GM23338 (cell line): ENCODE results near the gene KIFBP. TPM values are rescaled to one million over a fixed set of nuclear protein-coding genes. Genes with fewer than 3 reads are reported as not detected.

Experiments
- ATAC-seq: fragments of 200-7000 bp; cut with Tn5 transposase; 3 replicates; pipeline ENCODE4 v1.9.1; 2020
- DNase-seq: peaks from one replicate; pipeline ENCODE4 v3.0.0-alpha.2; 2015; ENCODE audit warnings: low spot score
- H2AFZ ChIP-seq: fragments of 200-600 bp; sonication (generic); 2 replicates; pipeline ENCODE4 v1.8.0; 2016; ENCODE audit warnings: antibody characterized with exemption, mild to moderate bottlenecking, moderate library complexity
- H3F3A ChIP-seq: fragments of 200-600 bp; sonication (generic); replicated peaks from 2 replicates; pipeline ENCODE4 v1.8.0; 2017; ENCODE audit warnings: antibody characterized with exemption, mixed run types, low read depth
- H3K27ac ChIP-seq: fragments of 200-600 bp; sonication (generic); 2 replicates; pipeline ENCODE4 v1.6.1; 2016; ENCODE audit warnings: low read depth
- H3K27me3 ChIP-seq: fragments of 200-600 bp; sonication (generic); 2 replicates; pipeline ENCODE4 v1.8.0; 2016; ENCODE audit warnings: mild to moderate bottlenecking, mixed run types, moderate library complexity; ENCODE audit not compliant: insufficient read depth
- H3K36me3 ChIP-seq: fragments of 200-600 bp; sonication (generic); 2 replicates; pipeline ENCODE4 v1.8.0; 2016; ENCODE audit warnings: mild to moderate bottlenecking; ENCODE audit not compliant: insufficient read depth
- H3K4me1 ChIP-seq: fragments of 200-600 bp; sonication (generic); 2 replicates; pipeline ENCODE4 v1.8.0; 2016; ENCODE audit warnings: mild to moderate bottlenecking, moderate library complexity; ENCODE audit not compliant: insufficient read depth
- H3K4me2 ChIP-seq: fragments of 200-600 bp; sonication (generic); 2 replicates; pipeline ENCODE4 v1.7.1; 2017; ENCODE audit warnings: mixed run types
- H3K4me3 ChIP-seq: fragments of 200-600 bp; sonication (generic); 2 replicates; pipeline ENCODE4 v1.6.1; 2016; ENCODE audit warnings: mixed run types
- H3K79me2 ChIP-seq: fragments of 200-600 bp; sonication (generic); replicated peaks from 2 replicates; pipeline ENCODE4 v1.8.0; 2017; ENCODE audit warnings: mild to moderate bottlenecking; ENCODE audit not compliant: insufficient read depth
- H3K9me2 ChIP-seq: fragments of 200-600 bp; sonication (generic); 2 replicates; pipeline ENCODE4 v1.8.0; 2017; ENCODE audit not compliant: insufficient read depth
- H4K20me1 ChIP-seq: fragments of 200-600 bp; sonication (generic); replicated peaks from 2 replicates; pipeline ENCODE4 v1.8.0; 2017; ENCODE audit warnings: mild to moderate bottlenecking; ENCODE audit not compliant: insufficient read depth
- H3K27ac Mint-ChIP-seq: 2 replicates; pipeline ENCODE4 v1.8.0; 2020; ENCODE audit warnings: inconsistent platforms, mild to moderate bottlenecking, moderate library complexity, mixed read lengths
- H3K27me3 Mint-ChIP-seq: 3 replicates; pipeline ENCODE4 v1.8.0; 2022; ENCODE audit warnings: low read depth, mild to moderate bottlenecking, moderate library complexity, mixed read lengths, inconsistent platforms; ENCODE audit not compliant: insufficient read depth, poor library complexity
- H3K36me3 Mint-ChIP-seq: 3 replicates; pipeline ENCODE4 v1.8.0; 2021; ENCODE audit warnings: low read depth, mild to moderate bottlenecking, inconsistent platforms, moderate library complexity, mixed read lengths
- H3K4me1 Mint-ChIP-seq: 3 replicates; pipeline ENCODE4 v1.8.0; 2020; ENCODE audit warnings: mild to moderate bottlenecking, inconsistent platforms, mixed read lengths
- H3K4me3 Mint-ChIP-seq: 3 replicates; pipeline ENCODE4 v1.8.0; 2021; ENCODE audit warnings: moderate library complexity, mild to moderate bottlenecking, inconsistent platforms, mixed read lengths
- H3K9me3 Mint-ChIP-seq: 3 replicates; pipeline ENCODE4 v1.8.0; 2020; ENCODE audit warnings: moderate library complexity, mild to moderate bottlenecking, inconsistent platforms, mixed read lengths
- CREB1 ChIP-seq: fragments of 250-450 bp; sonication (Bioruptor Pico); IDR thresholded peaks from 2 replicates; pipeline ENCODE4 v1.5.0; 2020; ENCODE audit warnings: low read depth, mild to moderate bottlenecking, moderate library complexity
- EZH2 ChIP-seq: fragments of 200-600 bp; sonication (generic); IDR thresholded peaks from one replicate; pipeline ENCODE4 v1.8.0; 2017; ENCODE audit warnings: antibody characterized with exemption, mild to moderate bottlenecking, low read depth; ENCODE audit not compliant: unreplicated experiment
- EZH2phosphoT487 ChIP-seq: fragments of 200-600 bp; sonication (generic); IDR thresholded peaks from one replicate; pipeline ENCODE4 v1.8.1; 2018; ENCODE audit warnings: antibody characterized with exemption; ENCODE audit not compliant: unreplicated experiment
- JUNB ChIP-seq: IDR thresholded peaks from one replicate; pipeline ENCODE4 v1.6.1; 2016; ENCODE audit warnings: antibody characterized with exemption; ENCODE audit not compliant: unreplicated experiment
- NANOG ChIP-seq: IDR thresholded peaks from 2 replicates; pipeline ENCODE4 v1.6.1; 2016; ENCODE audit warnings: antibody characterized with exemption, borderline replicate concordance
- POLR2AphosphoS5 ChIP-seq: IDR thresholded peaks from 2 replicates; pipeline ENCODE4 v1.6.1; 2016; ENCODE audit warnings: antibody characterized with exemption, low read depth
- STAT1 ChIP-seq: IDR thresholded peaks from one replicate; pipeline ENCODE4 v1.6.1; 2016; ENCODE audit warnings: antibody characterized with exemption; ENCODE audit not compliant: unreplicated experiment
- ZNF114 ChIP-seq: fragments of 250-450 bp; sonication (Bioruptor Pico); IDR thresholded peaks from 2 replicates; pipeline ENCODE4 v1.5.0; 2020; ENCODE audit warnings: mild to moderate bottlenecking, moderate library complexity
- ZNF331 ChIP-seq: fragments of 250-450 bp; sonication (Bioruptor Pico); IDR thresholded peaks from 2 replicates; pipeline ENCODE4 v1.5.0; 2020; ENCODE audit warnings: low read depth, mild to moderate bottlenecking, moderate library complexity
- polyA plus RNA-seq: library from polyadenylated mRNA; unstranded; fragments of >200 nt; fragmentation: Nextera tagmentation; extraction: Ambion mirVana; gene quantifications from 2 replicates; pipeline ENCODE4 v1.2.1, GENCODE V29; 2016
- total RNA-seq: library from RNA; depleted of rRNA; stranded (reverse); fragments of >200 nt; shearing (Covaris generic); gene quantifications from 2 replicates; pipeline ENCODE4 v1.2.3, GENCODE V29; 2014
- TF ChIP-seq, protein P1 (sequence below): IDR thresholded peaks from one replicate; pipeline ENCODE4 v1.6.1; 2018; ENCODE audit warnings: antibody characterized with exemption; ENCODE audit not compliant: unreplicated experiment
- TF ChIP-seq, protein P2 (sequence below), 2 experiments: fragments of 200-600 bp in 1 of 2; sonication (generic) in 1 of 2; conservative IDR thresholded peaks; 2 replicates each; pipeline versions ENCODE4 v1.5.1 to v1.6.1; 2016 to 2017; ENCODE audit warnings: antibody characterized with exemption in 2 of 2, low read depth in 2 of 2, mild to moderate bottlenecking in 2 of 2, moderate library complexity in 1 of 2
- TF ChIP-seq, protein P3 (sequence below): fragments of 250-450 bp; sonication (Bioruptor Pico); IDR thresholded peaks from 2 replicates; pipeline ENCODE4 v1.5.0; 2020; ENCODE audit warnings: mild to moderate bottlenecking, moderate library complexity
- TF ChIP-seq, protein P4 (sequence below): IDR thresholded peaks from 2 replicates; pipeline ENCODE4 v1.6.1; 2016; ENCODE audit warnings: antibody characterized with exemption

The KIFBP gene
- total and polyA plus RNA-seq, 2 experiments from 2014 or later = 24.5 to 39.8 TPM

DNA sequence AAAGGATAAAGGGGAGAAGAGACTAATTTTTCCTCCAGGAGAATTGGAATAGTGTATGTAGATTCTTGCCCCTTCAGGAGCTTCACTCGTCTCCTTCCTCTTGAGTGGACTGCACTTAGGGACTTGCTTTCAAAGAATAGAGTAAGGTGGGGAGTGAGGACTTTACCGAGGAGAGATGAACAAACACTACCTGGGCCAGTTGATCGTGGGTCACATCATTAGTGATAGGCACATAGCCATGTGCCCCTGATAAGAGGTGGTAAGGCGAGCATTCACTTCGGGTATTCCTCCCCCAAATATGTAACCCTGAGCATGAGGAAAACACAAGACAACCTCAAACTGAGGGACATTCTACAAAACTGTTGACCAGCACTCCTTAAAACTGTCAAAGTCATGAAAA, 14.6 kb upstream of the KIFBP start:
- Histone ChIP-seq H3K79me2 (peaks cover 63% of the 10 kb centered on the region), H3K4me3 (no peak overlapping the region), H3K9me2 (no peaks in the 10 kb centered on the region), H3K4me1 (no peaks in the 10 kb centered on the region), H4K20me1 (peaks cover 49% of the 10 kb centered on the region), H2AFZ (no peak overlapping the region), H3K36me3 (peaks cover 94% of the 10 kb centered on the region), H3K27me3 (no peaks in the 10 kb centered on the region), H3F3A (peaks cover 16% of the 10 kb centered on the region; the same call in 1 of the 2 replicates), H3K4me2 (no peak overlapping the region), H3K27ac (no peak overlapping the region)
- no peaks in the 10 kb centered on the region for H3K27me3 Mint-ChIP-seq
- no peak overlapping the region for H3K27ac Mint-ChIP-seq
- H3K9me3 Mint-ChIP-seq = no peaks in the 10 kb centered on the region; the same call in 2 of the 3 replicates
- no peak overlapping the region for H3K4me3 Mint-ChIP-seq
- peaks cover 98% of the 10 kb centered on the region for H3K36me3 Mint-ChIP-seq
- ATAC-seq = no peak
- H3K4me1 Mint-ChIP-seq = no peaks in the 10 kb centered on the region
- TF ChIP-seq, protein P1, sequence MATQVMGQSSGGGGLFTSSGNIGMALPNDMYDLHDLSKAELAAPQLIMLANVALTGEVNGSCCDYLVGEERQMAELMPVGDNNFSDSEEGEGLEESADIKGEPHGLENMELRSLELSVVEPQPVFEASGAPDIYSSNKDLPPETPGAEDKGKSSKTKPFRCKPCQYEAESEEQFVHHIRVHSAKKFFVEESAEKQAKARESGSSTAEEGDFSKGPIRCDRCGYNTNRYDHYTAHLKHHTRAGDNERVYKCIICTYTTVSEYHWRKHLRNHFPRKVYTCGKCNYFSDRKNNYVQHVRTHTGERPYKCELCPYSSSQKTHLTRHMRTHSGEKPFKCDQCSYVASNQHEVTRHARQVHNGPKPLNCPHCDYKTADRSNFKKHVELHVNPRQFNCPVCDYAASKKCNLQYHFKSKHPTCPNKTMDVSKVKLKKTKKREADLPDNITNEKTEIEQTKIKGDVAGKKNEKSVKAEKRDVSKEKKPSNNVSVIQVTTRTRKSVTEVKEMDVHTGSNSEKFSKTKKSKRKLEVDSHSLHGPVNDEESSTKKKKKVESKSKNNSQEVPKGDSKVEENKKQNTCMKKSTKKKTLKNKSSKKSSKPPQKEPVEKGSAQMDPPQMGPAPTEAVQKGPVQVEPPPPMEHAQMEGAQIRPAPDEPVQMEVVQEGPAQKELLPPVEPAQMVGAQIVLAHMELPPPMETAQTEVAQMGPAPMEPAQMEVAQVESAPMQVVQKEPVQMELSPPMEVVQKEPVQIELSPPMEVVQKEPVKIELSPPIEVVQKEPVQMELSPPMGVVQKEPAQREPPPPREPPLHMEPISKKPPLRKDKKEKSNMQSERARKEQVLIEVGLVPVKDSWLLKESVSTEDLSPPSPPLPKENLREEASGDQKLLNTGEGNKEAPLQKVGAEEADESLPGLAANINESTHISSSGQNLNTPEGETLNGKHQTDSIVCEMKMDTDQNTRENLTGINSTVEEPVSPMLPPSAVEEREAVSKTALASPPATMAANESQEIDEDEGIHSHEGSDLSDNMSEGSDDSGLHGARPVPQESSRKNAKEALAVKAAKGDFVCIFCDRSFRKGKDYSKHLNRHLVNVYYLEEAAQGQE = no peak
- TF ChIP-seq CREB1 = no peak
- TF ChIP-seq ZNF114 = no peak
- TF ChIP-seq EZH2 = no peak
- no peak for TF ChIP-seq NANOG
- TF ChIP-seq POLR2AphosphoS5 = no peak
- no peak for TF ChIP-seq ZNF331 (CRISPR knock-in tag)
- TF ChIP-seq JUNB = no peak
- TF ChIP-seq, protein P2, sequence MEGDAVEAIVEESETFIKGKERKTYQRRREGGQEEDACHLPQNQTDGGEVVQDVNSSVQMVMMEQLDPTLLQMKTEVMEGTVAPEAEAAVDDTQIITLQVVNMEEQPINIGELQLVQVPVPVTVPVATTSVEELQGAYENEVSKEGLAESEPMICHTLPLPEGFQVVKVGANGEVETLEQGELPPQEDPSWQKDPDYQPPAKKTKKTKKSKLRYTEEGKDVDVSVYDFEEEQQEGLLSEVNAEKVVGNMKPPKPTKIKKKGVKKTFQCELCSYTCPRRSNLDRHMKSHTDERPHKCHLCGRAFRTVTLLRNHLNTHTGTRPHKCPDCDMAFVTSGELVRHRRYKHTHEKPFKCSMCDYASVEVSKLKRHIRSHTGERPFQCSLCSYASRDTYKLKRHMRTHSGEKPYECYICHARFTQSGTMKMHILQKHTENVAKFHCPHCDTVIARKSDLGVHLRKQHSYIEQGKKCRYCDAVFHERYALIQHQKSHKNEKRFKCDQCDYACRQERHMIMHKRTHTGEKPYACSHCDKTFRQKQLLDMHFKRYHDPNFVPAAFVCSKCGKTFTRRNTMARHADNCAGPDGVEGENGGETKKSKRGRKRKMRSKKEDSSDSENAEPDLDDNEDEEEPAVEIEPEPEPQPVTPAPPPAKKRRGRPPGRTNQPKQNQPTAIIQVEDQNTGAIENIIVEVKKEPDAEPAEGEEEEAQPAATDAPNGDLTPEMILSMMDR (conservative IDR thresholded peaks at IDR 0.05; ENCODE audit: low read depth in 2 of 2) = no peak
- TF ChIP-seq, protein P3, sequence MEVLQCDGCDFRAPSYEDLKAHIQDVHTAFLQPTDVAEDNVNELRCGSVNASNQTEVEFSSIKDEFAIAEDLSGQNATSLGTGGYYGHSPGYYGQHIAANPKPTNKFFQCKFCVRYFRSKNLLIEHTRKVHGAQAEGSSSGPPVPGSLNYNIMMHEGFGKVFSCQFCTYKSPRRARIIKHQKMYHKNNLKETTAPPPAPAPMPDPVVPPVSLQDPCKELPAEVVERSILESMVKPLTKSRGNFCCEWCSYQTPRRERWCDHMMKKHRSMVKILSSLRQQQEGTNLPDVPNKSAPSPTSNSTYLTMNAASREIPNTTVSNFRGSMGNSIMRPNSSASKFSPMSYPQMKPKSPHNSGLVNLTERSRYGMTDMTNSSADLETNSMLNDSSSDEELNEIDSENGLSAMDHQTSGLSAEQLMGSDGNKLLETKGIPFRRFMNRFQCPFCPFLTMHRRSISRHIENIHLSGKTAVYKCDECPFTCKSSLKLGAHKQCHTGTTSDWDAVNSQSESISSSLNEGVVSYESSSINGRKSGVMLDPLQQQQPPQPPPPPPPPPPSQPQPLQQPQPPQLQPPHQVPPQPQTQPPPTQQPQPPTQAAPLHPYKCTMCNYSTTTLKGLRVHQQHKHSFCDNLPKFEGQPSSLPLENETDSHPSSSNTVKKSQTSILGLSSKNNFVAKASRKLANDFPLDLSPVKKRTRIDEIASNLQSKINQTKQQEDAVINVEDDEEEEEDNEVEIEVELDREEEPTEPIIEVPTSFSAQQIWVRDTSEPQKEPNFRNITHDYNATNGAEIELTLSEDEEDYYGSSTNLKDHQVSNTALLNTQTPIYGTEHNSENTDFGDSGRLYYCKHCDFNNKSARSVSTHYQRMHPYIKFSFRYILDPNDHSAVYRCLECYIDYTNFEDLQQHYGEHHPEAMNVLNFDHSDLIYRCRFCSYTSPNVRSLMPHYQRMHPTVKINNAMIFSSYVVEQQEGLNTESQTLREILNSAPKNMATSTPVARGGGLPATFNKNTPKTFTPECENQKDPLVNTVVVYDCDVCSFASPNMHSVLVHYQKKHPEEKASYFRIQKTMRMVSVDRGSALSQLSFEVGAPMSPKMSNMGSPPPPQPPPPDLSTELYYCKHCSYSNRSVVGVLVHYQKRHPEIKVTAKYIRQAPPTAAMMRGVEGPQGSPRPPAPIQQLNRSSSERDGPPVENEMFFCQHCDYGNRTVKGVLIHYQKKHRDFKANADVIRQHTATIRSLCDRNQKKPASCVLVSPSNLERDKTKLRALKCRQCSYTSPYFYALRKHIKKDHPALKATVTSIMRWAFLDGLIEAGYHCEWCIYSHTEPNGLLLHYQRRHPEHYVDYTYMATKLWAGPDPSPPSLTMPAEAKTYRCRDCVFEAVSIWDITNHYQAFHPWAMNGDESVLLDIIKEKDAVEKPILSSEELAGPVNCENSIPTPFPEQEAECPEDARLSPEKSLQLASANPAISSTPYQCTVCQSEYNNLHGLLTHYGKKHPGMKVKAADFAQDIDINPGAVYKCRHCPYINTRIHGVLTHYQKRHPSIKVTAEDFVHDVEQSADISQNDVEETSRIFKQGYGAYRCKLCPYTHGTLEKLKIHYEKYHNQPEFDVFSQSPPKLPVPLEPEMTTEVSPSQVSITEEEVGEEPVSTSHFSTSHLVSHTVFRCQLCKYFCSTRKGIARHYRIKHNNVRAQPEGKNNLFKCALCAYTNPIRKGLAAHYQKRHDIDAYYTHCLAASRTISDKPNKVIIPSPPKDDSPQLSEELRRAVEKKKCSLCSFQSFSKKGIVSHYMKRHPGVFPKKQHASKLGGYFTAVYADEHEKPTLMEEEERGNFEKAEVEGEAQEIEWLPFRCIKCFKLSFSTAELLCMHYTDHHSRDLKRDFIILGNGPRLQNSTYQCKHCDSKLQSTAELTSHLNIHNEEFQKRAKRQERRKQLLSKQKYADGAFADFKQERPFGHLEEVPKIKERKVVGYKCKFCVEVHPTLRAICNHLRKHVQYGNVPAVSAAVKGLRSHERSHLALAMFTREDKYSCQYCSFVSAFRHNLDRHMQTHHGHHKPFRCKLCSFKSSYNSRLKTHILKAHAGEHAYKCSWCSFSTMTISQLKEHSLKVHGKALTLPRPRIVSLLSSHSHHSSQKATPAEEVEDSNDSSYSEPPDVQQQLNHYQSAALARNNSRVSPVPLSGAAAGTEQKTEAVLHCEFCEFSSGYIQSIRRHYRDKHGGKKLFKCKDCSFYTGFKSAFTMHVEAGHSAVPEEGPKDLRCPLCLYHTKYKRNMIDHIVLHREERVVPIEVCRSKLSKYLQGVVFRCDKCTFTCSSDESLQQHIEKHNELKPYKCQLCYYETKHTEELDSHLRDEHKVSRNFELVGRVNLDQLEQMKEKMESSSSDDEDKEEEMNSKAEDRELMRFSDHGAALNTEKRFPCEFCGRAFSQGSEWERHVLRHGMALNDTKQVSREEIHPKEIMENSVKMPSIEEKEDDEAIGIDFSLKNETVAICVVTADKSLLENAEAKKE (CRISPR knock-in tag) = no peak
- no peak for TF ChIP-seq STAT1
- TF ChIP-seq, protein P4, sequence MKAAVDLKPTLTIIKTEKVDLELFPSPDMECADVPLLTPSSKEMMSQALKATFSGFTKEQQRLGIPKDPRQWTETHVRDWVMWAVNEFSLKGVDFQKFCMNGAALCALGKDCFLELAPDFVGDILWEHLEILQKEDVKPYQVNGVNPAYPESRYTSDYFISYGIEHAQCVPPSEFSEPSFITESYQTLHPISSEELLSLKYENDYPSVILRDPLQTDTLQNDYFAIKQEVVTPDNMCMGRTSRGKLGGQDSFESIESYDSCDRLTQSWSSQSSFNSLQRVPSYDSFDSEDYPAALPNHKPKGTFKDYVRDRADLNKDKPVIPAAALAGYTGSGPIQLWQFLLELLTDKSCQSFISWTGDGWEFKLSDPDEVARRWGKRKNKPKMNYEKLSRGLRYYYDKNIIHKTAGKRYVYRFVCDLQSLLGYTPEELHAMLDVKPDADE = no peak
- TF ChIP-seq EZH2phosphoT487 = no peak
- DNase-seq = no peak
